ENCODE results near the gene MAST4.
"Not testable (repeated sequence)": the region's sequence is repeated elsewhere in the genome, so short reads cannot be mapped to it uniquely, and the experiment has no call there.

The MAST4 gene

DNA sequence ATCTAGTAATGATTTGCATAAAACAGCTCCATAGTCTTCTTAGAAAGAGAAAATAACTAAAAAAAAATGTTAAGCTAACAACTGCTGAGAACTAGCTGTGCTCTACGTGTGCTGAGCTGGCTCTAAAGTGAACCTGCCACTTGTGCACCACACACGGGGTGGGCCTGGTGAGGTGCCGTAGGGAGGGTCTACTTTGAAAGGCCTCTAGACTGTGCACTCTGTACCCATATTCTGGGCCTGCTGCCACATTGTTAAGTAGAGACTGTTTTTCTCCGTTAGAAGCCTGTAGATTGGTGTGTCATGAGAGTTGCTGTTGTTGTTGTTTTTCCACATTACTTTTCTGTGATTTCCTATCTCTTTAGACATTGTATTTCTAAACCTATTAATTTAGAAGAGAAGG lies 506.5 kb downstream of the MAST4 start:
- DNase-seq: no peak

DNA sequence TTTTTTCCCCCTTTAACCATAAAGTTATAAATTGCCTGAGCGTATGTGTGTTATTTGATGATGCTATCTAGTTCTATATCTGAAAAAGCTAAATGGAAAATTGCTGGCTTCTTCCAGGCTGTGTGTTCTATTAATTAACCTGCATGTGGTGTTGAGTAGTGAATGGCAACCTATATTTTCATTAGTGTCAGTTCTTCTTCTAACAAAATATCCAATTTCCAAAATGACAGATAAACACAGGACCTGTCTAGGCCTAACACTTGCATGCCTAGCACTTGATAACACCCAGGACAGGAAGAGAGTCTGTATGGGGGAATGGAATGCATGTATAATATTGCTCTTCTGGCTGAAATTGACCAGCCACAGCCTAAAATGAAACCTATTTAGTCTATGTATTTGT lies 508.7 kb downstream of the MAST4 start:
- DNase-seq: no peak

DNA sequence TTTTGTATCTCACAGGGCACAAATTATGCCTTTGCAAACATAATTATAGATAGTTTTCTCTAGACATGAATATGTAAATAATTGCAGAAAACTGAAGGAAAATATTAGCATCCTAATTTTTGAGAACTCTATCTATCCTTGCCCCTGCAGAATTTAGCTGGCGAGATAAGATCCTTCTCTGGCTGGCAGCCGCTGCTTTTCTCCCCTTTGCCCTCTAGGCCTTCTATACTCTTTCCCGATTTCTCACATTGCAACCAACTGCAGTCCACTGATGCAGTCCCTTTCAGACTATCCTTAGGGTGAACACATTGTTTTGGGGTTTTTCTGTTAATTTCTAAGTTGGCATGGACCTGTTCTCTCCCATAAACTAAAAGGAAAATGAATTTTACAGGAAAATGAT lies 509.1 kb downstream of the MAST4 start:
- DNase-seq: no peak

DNA sequence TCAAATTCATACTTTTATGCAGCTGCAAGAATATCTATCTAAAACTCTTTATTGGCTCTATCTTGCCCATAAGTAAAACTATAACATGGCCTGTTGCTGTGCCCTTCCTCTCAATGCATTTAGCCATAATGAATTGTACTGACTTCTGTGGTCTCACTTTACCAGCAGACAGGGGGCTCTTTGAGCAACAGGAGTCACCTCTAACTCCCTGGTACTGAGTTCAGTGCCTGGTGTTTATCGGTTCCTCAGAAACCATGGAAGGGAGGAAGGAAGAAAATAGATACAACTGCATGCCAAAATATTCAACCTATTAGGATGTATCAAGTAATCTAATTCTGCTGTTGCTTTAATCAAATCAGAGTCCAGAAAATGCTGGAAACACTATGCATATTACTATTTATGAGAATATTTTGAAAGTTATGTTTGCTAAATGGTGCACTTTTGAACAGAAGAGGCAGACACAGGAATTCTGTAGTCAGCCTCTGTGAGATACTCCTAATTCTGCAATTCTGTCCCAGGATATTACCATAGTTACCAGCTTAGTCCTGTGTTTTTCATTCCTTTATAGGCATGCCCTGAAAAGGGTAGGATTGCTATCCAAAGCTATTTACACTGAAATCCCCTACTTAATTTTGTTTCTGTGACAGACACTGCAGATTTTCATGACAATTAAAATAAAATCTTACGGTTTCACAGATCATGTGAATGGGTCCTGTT lies 510.6 kb downstream of the MAST4 start:
- DNase-seq: no peak

DNA sequence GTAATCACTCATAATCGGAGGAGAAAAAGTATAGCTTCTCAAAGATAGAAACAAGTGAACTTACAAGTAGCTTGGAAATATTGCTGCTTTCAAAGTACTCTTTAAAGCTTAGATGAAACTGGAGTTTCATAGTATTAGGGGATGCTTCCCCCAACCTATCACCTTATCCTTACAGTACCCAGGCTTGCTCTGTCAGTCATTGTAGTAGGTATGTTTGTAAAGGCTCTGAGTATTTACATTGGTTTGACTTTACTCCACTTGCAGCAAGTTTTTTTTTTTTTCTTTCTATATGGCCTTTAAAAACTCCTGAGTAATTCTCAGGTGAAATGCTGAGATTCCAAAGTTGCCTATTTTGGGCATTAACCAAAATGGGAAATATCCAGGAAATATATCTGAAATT lies 515.6 kb downstream of the MAST4 start:
- no peak for DNase-seq

DNA sequence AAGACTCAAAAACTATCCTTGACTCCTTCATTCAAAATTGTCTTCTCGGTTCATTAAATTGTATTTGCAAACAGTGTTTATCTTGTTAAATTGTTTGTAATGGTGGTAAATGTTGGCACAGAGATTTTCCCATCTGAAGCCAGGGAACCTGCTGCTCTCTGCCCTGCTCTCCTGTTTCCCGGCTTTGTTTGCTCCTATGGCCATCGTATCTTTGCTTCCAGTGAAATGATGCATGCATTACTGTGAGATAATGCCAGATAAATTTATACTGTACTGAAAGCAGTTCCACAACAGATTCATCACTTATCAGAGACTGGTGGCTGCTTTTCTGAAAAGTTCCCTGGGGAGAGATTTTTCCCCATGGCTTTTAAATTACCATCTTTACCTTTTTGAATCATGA lies 519.1 kb downstream of the MAST4 start:
- no peak for DNase-seq

DNA sequence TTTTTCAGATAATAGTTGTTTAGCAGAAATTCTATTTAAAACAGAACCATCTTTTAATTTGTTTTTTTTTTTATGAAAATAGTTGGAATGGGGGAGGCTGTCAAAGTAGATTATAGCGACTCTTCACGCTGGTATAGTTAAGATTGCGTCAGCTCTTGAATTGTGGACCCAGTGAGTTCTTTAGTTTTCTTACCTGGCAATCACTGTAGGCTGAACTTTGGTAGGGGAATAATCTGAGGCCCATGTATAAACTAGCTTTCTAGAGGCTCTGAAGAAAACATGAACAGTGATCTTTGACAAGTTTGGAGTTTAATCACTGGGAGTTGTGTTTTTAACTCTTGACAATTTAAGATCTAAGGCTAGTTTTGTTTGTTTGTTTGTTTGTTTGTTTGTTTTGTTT lies 519.6 kb downstream of the MAST4 start:
- DNase-seq: no peak

DNA sequence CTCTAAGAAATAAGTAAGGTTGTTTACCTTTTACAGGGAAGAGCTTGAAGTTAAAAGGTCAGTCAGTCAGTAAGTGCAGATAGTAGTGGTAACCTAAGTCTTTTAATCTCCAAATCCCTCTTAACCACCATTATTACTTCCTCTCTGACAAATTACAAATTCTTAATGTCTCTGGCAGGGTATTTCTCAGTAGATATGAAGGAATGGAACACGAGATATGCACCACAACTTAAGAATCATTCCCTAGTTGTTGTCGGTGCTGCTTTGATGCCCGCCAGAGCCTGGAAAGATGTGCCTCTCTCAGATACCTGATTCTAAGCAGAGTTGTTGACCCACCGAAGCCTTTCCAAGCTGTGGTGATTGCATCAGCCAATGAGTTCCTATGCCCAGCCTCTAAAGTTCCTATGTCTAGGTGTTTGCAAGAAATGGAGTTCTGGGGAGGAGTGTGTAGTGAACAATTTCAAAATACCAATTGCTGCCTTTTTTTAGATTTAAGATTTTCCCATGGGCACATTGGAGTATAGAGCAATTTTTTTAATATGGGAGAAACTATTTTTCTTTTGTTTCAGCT lies 521.9 kb downstream of the MAST4 start:
- DNase-seq: no peak

DNA sequence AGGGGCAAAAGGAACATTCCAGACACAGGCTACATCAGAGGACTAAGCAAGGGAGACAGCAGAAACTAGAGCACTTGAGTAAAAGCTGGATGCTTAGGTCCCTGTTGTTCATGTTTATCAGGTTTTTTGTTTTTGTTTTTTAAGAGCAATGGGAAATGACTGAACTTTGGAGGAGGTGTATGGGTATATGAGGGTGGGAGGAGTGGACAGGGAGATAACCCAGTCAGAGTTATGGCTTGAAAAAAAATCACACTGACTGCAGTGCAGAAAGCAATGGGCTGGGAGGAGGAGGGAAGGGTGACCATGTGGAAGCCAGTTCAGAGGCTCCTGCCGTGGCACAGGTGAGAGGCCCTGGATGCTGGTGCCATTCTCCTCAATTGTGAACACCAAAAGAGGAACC lies 522.8 kb downstream of the MAST4 start:
- no peak for DNase-seq

DNA sequence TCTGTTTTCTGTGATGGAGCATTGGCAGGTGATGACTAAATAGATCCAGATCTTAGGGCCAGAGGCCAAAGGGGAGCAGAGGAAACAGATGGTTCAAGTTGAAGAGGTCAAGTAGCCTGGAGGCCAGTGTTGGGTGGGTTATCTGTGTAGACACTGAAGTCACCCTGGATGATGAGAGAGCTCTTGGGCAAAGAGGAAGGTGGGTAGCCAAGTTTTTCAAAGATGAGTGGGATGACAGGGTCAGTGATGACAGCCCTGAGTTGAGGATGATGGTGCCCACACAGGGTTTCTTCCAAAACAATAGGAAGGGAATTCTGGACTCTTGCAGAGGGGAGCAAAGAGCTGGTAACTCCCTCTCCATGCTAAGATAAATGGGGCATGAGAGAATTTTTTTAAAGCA lies 523.8 kb downstream of the MAST4 start:
- DNase-seq: no peak

DNA sequence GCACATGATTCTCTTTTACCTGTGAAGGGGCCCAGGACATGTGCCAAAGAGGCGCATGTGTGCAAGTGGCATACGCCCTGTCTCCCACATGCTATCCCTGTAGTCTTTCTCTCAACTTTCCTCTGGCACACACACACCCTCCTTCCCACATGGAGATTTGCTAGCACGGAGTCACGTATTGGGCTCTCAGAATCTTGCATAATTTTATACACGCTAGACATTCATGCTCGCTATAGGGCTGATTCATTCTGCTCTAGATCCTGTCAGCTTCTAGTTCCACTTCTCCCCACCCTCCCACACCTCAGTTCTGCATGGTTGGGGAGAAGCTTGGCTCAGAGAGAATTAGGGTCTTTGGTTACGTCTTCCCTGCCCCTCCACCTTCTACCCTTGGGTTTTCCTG lies 527.6 kb downstream of the MAST4 start:
- no peak for DNase-seq

DNA sequence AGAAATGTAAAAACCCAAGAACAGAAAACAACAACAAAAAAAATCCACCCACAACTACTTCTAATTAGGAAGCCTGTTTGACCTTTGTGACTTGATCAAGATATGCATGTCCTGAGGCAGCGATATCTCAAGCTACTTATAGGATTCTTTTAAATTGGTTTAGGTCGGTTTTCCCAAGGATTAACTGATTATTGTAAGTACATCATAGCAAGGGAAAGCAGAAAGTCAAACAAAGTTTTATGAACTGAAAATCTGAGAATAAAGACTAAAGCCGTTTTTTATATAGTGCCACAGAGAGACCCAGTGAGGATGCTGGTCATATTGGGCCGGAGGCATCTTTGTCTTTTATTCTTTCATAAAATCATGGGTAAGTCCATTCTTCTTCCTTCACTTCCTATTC lies 528.4 kb downstream of the MAST4 start:
- DNase-seq: no peak

DNA sequence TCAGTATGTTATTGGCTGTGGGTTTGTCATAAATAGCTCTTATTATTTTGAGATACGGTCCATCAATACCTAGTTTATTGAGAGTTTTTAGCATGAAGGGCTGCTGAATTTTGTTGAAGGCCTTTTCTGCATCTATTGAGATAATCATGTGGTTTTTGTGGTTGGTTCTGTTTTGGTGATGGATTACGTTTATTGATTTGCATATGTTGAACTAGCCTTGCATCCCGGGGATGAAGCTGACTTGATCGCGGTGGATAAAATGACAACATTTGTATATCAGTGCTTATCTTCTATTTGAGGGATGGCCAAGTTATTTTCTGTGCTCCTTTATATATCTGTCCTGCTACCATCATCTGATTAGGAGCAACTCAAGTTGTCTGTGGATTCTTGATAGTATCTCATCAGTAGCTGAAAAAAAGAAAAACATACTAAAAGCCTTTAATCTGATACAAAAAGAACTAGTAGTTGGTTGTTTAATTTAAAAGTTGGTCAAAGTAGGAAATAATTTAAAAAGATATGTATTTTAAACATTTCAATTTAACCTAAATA lies 531.2 kb downstream of the MAST4 start:
- not testable (repeated sequence) for DNase-seq

DNA sequence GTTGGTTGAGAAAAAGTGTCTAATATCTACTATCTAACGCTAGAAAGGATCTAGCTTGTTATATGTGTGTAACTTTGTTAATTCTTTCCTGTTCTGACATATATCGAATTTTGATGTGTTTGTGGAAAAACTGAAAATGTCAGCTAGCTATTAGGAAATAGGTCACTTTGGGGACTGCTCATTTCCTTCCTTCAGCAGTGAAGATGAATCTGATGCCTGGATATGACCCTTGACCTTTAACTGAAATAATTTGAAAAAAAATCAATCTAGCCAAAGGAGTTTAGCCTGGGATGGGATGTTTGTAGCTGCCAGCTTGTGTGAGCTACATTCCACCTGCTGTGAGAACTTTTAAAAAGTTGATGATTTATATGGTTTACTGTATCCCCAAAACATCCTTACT lies 533.6 kb downstream of the MAST4 start:
- no peak for DNase-seq

DNA sequence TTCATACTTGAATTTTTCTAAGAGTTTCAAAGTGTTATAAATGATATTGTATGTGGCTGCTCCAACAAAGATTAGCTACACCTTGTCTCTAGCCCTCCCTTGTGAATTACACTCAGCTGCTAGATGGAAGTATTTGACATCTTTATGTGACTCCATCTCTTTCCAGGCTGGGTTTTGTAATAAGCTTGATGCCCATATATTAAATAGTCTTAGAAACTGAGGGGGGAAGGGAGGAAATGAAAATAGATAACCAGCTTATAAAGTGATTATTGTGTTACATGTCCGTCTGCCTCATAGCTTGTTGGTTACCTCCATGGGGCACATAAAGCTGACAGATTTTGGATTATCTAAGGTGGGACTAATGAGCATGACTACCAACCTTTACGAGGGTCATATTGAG lies 537.0 kb downstream of the MAST4 start:
- DNase-seq: no peak

DNA sequence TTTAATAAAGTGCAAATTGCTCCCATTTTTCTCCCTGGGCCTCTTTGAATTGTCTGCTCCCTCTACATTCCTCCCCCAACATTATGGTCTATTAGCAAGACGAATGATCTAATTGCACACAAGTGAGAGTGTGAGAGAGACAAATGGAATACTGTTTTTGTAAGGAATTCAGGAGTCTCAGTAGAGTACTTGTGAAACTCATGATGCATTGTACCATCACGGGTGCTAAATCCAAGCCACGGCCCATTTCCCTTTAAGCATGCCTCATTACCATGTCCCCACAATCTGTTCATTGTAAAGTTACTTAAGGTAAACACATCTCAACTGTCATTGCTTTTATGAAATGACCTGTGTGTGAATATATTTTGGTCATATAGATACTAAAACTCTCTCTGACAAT lies 537.6 kb downstream of the MAST4 start:
- no peak for DNase-seq

DNA sequence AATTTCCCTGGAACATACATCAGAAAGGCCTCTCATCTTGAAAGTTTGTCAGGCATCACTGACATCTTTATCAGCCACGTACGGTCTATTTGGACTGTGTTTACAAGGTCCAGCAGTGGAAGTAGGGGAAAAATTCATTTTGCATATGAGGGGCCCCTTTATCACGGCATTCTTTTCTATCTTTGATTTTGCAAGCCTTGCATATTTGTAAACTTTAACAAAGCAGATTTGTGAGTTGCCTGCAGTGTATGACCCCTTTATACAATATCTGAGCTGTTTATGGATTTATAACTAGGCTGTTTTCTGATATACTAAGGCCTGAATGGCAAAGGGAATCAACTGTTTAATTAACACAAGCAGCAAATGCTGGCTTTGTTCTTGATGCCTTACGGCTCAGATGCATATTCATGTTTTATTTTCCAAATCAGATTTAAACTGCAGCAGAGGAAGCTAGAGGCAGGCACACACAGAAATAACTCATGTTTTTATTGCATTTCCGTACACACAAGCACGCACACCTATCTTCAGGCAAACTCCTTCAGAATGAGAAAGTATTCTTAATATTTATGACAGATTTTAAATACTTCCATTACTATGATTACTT lies 539.3 kb downstream of the MAST4 start:
- no peak for DNase-seq

DNA sequence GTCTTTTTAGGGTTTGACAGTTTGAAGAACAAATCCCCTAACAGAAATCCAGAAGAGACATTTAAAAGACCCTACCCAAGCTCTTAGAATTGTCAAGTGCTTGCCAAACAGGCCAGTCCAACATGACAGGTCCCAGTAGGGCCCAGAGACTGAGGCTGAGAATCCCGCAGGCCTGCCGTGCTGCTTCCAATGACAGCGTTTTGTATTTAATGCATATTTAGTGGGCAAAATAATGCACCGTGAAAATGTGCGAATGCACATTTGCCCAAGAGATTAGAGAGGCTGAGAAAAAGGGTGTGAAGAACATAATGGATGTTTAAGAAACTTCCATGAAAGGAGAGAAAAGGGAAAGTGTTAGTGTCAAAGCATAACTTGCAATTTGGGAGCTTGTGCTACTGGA lies 542.8 kb downstream of the MAST4 start:
- no peak for DNase-seq

DNA sequence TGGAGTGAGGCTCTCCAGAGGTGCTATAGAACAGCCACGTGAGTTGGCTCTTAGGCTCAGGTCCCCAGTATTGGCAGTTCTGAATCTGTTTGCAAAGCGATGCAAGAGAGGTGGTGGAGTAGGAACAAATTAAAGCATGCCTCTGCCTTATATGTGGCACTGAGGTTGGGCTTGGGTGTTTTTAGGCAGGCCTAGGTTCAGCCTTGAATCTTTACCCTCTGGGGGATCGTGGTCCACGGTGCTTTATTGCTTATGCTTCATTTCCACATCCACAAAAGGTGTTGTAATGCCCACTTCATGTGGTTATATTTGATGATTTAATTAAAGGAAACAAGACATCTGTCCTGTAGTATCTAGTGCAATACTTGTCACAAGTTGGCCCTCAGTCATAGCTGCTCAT lies 544.2 kb downstream of the MAST4 start:
- no peak for DNase-seq

DNA sequence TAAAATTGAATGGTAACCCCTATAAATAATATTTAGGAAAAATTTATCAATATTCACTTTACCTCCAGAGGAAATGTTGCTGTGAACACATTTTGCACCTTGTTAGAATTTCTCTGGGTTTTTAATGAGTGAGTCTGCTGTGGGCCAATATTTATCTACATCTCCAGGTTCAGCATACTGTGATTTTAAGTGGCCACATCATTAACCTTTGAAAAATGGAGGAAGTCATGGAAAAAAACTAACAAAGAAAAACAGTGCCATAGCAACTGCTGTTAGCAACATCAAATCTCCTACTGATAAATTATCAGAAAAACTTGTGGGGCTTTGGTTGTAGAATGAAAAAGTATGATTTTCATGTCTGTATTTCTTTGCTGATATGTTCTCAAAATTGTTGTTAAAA lies 545.5 kb downstream of the MAST4 start:
- no peak for DNase-seq

DNA sequence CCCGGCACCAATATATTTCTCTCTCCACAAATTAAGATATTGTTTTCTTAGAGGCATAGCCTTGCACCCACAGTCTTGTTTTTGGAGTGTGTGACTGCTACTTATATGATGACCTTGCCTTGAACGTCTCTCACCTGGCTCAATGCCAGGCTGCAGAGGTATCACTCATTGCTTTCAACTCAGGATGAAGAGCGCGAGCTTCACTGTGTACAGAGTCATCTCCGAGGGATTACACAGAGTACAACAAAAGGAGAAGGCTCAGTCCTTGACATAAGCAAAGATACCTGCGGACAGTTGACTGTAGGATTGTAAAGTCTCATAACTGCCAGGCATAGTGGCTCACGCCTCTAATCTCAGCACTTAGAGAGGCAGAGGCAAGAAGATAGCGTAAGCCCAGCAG lies 546.6 kb downstream of the MAST4 start:
- DNase-seq: no peak

DNA sequence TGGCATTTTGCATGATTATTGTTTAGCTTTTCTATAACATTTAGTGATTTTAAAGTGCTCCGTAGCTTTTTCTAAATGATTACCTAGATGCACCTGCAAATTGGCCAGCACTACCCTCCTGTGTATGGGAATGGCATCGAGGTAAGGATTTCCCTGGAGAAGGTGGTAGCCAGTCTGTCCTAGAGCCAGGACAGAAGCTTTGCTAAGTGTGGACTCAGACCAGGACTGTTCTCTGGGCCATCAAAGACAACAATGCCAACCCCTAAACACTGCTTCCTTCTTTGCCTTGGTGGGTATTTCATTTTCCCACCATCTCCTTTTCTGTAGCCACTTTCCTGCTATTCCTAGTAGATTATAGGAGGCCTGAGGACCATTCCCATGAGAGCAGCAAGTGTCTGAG lies 547.4 kb downstream of the MAST4 start:
- no peak for DNase-seq

DNA sequence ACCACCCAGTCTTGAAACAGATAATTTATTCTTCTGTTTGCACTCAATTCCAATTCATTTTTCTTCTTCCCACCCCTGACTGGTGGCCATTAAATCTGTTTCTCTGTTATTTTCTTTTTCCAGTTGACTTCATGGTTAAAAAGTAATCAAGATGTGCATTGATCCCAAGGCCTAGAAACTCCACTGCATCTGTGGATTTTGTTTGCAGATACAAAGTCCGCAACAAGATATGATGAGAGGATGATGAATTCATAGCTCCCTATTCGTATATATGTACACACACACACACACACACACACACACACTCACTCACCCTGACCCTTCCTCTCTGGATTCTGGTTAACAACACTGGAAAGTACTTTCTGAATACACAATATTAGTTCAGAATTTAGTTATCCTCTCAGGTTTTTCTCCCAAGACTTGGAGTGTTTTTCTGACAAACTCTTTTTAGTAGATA lies 548.0 kb downstream of the MAST4 start:
- DNase-seq: no peak

DNA sequence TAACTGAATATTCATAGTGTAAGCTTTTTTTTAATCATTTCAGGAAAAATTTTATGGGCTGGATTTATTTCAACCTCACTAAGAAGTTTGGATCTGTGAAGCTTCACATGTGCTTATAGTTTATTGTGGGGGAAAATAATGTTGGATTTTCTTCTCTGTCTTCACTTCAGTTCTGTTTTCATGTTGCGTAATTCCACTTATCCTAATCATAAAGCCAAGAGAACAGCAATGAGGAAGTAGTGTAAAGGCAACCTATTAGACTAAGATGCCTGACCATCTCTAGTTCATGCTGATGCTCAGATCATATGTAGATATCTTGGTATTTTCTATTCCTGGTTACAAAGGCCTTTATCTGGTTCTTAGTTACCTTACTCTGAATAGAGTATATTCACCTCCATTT lies 550.4 kb downstream of the MAST4 start:
- DNase-seq: no peak

DNA sequence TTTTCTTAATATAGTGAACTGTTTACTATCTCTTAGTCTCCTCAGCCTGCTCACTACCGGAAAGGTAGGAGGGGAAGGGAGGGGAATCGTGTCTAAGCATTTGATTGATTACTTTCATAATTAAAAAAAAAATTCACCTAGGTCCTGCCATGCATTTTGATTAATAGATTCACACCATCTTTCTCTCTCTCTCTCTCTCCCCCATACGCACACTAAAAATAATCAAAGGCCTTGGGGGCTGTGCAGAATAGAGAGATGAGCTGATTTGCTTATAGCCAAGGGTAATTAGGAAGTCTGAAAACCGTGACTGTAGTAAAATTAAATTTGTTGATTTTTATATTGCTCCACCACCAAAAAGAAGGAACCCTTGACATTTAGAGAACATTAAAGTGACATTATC lies 550.8 kb downstream of the MAST4 start:
- no peak for DNase-seq

Data from stimulated activated CD4-positive, alpha-beta T cell treated with anti-CD3 and anti-CD28 coated beads, Interleukin-12 subunit alpha, Interleukin-12 subunit beta, amount 100 ng/mL, for 4 hours (primary cell).